Stimulated activated CD8-positive, alpha-beta memory T cell treated with anti-CD3 and anti-CD28 coated beads, Interleukin-12 subunit alpha, Interleukin-12 subunit beta, amount 100 ng/mL, for 24 hours (primary cell): ENCODE measurements around the gene ALOX5AP.
A peak's percentile ranks its signal among the peaks of the same experiment; 100 is the strongest.

ENCODE experiments used
- DNase-seq: peaks from one replicate; pipeline ENCODE4 v3.0.0-alpha.2; 2020; ENCODE audit errors: extremely low read depth

The ALOX5AP gene

GRCh38 chr13:30796631-30797601, 61.6 kb downstream of the ALOX5AP start:
- no peak for DNase-seq

GRCh38 chr13:30797847-30798535, 62.6 kb downstream of the ALOX5AP start:
- no peak for DNase-seq

- no peak for DNase-seq
Observed at GRCh38 chr13:30798776-30799355, 63.5 kb downstream of the ALOX5AP start.

DNA sequence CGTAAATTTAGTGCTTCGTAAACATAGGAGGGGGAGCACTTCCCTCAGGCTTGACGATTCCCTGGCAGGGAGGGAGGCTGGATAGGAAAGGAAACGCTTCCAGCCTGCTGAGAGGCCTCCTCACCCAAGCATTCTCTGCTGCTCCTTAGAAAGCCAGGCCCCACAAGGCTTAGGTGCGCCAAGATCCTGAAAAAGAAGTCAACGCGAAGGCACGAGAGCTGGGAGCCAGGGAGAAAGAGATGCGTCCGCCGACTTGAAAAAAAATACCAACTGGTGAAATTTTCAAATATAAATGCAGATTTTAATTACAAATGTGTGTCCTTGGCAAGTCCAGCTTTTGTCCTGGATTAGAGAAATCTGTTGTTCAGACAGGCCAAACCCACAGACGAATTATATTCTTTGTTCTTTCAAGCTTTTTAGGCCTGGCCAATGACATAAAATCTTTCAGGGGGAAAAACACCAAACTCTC, 64.0 kb downstream of the ALOX5AP start:
- DNase-seq, result no peak

DNA sequence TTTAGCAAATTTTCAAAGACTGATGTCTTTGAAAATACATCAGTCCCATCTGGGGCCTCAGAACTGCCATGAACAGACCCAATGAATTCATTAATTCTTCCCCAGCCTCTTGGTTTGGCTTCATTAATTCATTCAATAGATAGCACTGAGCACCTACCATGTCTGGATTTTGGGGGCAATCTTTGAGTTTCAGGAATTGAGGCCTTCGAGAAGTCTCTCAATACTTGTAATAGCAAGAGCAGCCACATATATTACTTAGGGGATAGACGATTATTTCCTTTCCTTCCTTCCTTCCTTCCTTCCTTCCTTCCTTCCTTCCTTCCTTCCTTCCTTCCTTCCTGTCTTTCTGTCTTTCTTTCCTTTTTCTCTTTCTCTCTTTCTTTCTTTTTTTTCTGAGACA, 64.8 kb downstream of the ALOX5AP start:
- no peak for DNase-seq

- no peak for DNase-seq
Observed at GRCh38 chr13:30802501-30802900, 67.2 kb downstream of the ALOX5AP start.

- peak; percentile 61 for DNase-seq
Observed at GRCh38 chr13:30802953-30803478, 67.7 kb downstream of the ALOX5AP start.

DNA sequence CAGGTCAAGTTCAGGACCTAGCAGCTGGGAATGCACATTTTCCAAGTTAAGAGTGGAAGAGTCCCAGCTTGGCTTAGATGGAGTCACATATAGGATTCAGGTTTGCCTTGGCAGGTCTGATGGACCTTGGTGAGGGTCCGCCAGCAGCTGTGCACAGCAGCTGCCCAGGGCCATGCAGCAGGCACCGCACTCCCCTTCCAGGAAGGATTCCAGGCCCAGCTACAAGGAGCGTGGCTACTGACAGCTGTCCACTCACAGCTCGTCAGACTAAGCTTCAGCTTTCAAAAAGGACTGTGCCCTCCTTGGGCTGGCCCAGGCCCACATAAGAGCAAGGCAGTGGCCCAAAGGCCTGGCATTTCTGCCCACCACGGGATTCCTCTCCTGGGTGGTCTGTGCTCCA, 68.4 kb downstream of the ALOX5AP start:
- no peak for DNase-seq

DNA sequence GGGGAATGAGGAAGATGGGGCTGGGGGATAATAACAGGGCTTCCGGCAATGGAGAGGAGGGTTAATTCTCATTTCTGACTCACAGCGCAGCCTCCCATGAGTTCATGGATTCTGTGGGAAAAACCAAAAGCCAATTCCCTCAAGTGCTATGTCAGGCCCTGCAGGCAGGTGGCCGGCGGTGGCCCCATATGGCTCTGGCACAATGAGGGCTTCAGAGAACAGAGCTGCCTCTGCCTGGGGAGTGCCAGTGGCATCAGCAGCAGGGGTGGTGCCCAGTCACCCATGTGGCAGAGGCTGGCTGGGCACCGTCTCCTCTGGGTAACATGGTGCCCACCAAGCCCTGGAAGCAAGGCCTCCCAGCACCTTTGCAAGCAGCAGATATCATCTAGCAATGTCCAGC, 69.1 kb downstream of the ALOX5AP start:
- no peak for DNase-seq

GRCh38 chr13:30805132-30805537, 69.8 kb downstream of the ALOX5AP start:
- no peak for DNase-seq

DNA sequence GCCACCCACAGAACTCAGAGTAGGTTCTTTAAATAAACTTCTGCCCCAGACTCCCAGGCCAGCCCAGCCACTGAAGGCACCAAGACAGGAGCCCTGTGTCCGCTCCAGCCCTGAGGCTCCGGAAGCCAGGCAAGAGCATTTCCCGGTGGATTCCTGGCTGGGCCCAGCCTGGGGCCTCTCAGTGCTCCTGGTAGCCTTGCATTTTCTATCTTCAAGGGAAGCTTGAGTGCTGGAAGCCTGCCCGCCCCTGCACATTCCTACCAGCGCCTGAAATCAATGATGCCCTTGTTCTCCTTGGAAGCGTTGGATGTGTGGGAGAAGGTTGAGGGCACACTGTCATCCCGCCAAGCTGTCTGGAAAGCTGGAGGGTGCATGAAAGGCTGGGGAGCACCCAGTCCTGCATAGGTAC, 70.3 kb downstream of the ALOX5AP start:
- no peak for DNase-seq

DNA sequence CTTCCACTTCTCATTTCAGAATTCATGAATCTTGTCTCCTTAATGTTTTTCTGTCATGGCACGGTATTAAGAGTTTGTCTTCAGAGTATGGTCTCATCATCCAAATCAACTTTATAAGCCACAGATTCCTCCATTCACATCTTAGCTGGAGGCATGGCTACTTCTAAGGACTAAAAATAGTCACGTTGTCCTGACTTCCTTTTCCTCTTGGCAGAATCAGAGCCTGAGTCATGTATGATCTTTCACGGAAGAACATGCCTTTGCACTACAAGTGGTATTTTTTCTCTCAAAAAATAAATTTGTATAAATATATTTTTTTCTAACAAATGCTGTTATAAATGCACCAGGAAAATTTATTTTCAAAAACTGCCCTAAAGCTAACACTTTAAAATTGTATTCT, 71.4 kb downstream of the ALOX5AP start:
- DNase-seq, result no peak

DNA sequence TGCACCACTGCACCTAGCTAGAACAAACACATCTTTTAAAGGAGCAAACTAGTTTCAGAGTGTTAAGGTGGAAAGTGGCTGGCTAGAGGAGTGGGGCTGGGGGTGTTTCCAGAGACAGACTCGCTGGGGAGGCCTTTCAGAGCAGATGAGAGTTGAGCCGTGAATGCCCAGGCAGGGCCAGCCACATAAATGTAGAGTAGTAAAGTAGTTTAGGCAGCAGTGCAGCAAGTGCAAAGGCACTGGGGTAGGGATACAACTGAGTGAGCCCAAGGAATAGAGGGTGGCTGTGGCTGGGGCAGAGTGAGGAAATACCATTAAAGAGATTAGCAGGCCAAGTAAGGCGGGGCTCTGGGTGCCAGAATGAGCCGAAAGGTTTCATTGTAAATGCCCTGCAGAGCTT, 72.0 kb downstream of the ALOX5AP start:
- no peak for DNase-seq

DNA sequence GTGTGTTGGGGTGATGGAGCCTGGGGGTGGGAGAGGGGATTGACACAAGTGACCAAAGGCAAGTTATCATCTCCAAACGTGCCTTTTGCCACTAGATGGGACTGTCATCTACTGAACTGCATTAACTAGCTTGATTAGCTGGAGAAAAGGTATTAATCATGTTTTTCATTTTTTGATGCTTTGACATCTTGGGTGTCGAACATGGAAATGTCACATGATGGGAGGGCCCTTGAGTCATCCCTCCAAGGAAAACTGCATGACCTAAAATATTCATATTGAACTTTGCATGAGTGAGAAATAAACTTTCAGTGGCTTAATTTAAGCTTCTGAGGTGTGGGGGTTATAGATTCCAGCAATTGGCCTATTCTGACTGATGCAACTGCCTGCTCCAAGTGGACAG, 73.3 kb downstream of the ALOX5AP start:
- DNase-seq, result no peak

DNA sequence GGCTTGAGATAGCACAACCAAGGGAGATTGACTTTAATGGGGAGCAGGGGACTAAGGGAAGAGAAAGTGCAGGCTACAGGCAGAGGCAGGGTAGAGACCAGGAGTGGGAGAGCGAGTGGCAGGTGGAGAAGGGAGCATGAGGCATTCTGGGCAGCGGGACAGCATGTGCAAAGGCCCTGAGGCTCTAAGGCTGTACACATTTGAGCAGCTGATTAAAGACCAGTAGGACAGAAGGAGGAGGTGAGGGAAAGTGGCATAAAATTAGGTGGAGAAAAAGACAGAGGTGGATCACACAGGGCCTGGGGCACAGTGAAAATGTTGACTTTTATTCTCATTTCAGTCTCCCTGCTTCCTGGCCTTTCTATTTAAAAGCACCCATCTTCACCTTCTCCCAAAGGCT, 74.4 kb downstream of the ALOX5AP start:
- no peak for DNase-seq

GRCh38 chr13:30810261-30810701, 74.9 kb downstream of the ALOX5AP start:
- DNase-seq, result no peak

GRCh38 chr13:30810801-30811200, 75.5 kb downstream of the ALOX5AP start:
- DNase-seq, result no peak
